Lower lobe of right lung (tissue), 2 donors: Measurements from ENCODE around the gene FBXO42. TPM values are rescaled to one million over a fixed set of nuclear protein-coding genes. Genes with fewer than 3 reads are reported as not detected.
"Not testable (repeated sequence)": the region's sequence is repeated elsewhere in the genome, so short reads cannot be mapped to it uniquely, and the experiment has no call there.

Experiments
- ATAC-seq, 2 donors: fragments of 200-7000 bp; cut with Tn5 transposase; one replicate each; pipeline ENCODE4 v1.9.1; 2020 to 2022; ENCODE audit warnings: mild to moderate bottlenecking in 2 of 2, moderate library complexity in 2 of 2
- DNase-seq: peaks from one replicate; pipeline ENCODE4 v3.0.0-alpha.2; 2020
- H3K27ac ChIP-seq: fragments of 200-600 bp; one replicate; pipeline ENCODE4 v1.8.0; 2022
- H3K27me3 ChIP-seq: fragments of 200-600 bp; one replicate; pipeline ENCODE4 v1.8.0; 2022; ENCODE audit warnings: low read depth
- H3K36me3 ChIP-seq: fragments of 200-600 bp; one replicate; pipeline ENCODE4 v1.8.0; 2022; ENCODE audit warnings: mild to moderate bottlenecking
- H3K4me1 ChIP-seq: fragments of 200-600 bp; one replicate; pipeline ENCODE4 v1.8.0; 2022
- H3K4me3 ChIP-seq: fragments of 200-600 bp; one replicate; pipeline ENCODE4 v1.8.0; 2022; ENCODE audit warnings: mild to moderate bottlenecking
- H3K9me3 ChIP-seq: fragments of 200-600 bp; one replicate; pipeline ENCODE4 v1.8.0; 2022
- CTCF ChIP-seq: fragments of 200-600 bp; IDR thresholded peaks from one replicate; pipeline ENCODE4 v1.8.0; 2022; ENCODE audit warnings: antibody characterized with exemption, mild to moderate bottlenecking
- intact Hi-C: fragments of 100-400 bp; cut with DNase I; formaldehyde crosslinking; loops from one replicate; pipeline ENCODE4 v1.11.0; 2022
- total RNA-seq: library from RNA; stranded (reverse); fragmentation: NEBNext Ultra II Directional; extraction: Animal tissue kit (Norgen Biotek cat#: 25700); gene quantifications from one replicate; pipeline ENCODE4 v1.2.1, GENCODE V29; 2021
- donor health status: DM: no; HTN: yes; CAD: no; lungs with severe emphysema.

Gene FBXO42
- total RNA-seq, 1 donor from 2014 or later, result 21.5 TPM

- ATAC-seq, result no peak
- H3K36me3 ChIP-seq, result no peaks in the 10 kb centered on the region
- TF ChIP-seq CTCF, result no peak
- intact Hi-C loops, result no loop called here
- DNase-seq, result no peak
- no peak overlapping the region for H3K4me3 ChIP-seq
- no peaks in the 10 kb centered on the region for H3K9me3 ChIP-seq
- H3K4me1 ChIP-seq, result peaks cover 22% of the 10 kb centered on the region
- H3K27me3 ChIP-seq, result no peaks in the 10 kb centered on the region
- peak overlapping the region; percentile 62 for H3K27ac ChIP-seq
Measured at GRCh38 chr1:16218014-16218673, 134.1 kb downstream of the FBXO42 start.

- H3K27me3 ChIP-seq, result no peaks in the 10 kb centered on the region
- intact Hi-C loops, result no loop called here
- peaks cover 27% of the 10 kb centered on the region for H3K4me1 ChIP-seq
- peak; percentile 99 for DNase-seq
- peak; percentile 98 for ATAC-seq
- TF ChIP-seq CTCF, result no peak
- H3K4me3 ChIP-seq, result peak overlapping the region; percentile 68
- no peaks in the 10 kb centered on the region for H3K9me3 ChIP-seq
- peak overlapping the region; percentile 75 for H3K27ac ChIP-seq
- H3K36me3 ChIP-seq, result no peaks in the 10 kb centered on the region
Measured at GRCh38 chr1:16217061-16217785, 135.1 kb downstream of the FBXO42 start.

GRCh38 chr1:16215882-16216753 lies 136.2 kb downstream of the FBXO42 start:
- no peaks in the 10 kb centered on the region for H3K36me3 ChIP-seq
- peak overlapping the region; percentile 75 for H3K27ac ChIP-seq
- no peaks in the 10 kb centered on the region for H3K9me3 ChIP-seq
- intact Hi-C loops, result no loop called here
- no peak for TF ChIP-seq CTCF
- H3K27me3 ChIP-seq, result no peaks in the 10 kb centered on the region
- peaks cover 27% of the 10 kb centered on the region for H3K4me1 ChIP-seq
- DNase-seq (peak; percentile 91), ATAC-seq (peak; percentile 77 to 78)
- H3K4me3 ChIP-seq, result peak overlapping the region; percentile 68

- H3K4me3 ChIP-seq, H3K9me3 ChIP-seq, intact Hi-C loops, H3K27ac ChIP-seq, H3K36me3 ChIP-seq, DNase-seq, H3K27me3 ChIP-seq, ATAC-seq: not testable (repeated sequence)
- H3K4me1 ChIP-seq, result peaks cover 27% of the 10 kb centered on the region
Measured at GRCh38 chr1:16215240-16215639, 137.0 kb downstream of the FBXO42 start.

- intact Hi-C loops, ATAC-seq, H3K36me3 ChIP-seq, DNase-seq, H3K27ac ChIP-seq, H3K4me3 ChIP-seq, H3K9me3 ChIP-seq, H3K27me3 ChIP-seq: not testable (repeated sequence)
- H3K4me1 ChIP-seq, result peaks cover 27% of the 10 kb centered on the region
Measured at GRCh38 chr1:16213544-16213943, 138.7 kb downstream of the FBXO42 start.

- intact Hi-C loops, result no loop called here
- DNase-seq, result no peak
- Histone ChIP-seq H3K36me3 (no peaks in the 10 kb centered on the region), H3K4me3 (peak overlapping the region; percentile 43), H3K4me1 (peaks cover 25% of the 10 kb centered on the region), H3K27me3 (no peaks in the 10 kb centered on the region), H3K27ac (no peak overlapping the region), H3K9me3 (no peaks in the 10 kb centered on the region)
- no peak for TF ChIP-seq CTCF
- no peak for ATAC-seq
Measured at GRCh38 chr1:16213013-16213412, 139.3 kb downstream of the FBXO42 start.
